NCI-H187 (cell line): ENCODE results near the gene GPR176.

Experiments used
- DNase-seq, 2 experiments: peaks; one replicate each; lab custom pipeline; 2025; lab: John Stamatoyannopoulos, UW

GPR176 gene

DNA sequence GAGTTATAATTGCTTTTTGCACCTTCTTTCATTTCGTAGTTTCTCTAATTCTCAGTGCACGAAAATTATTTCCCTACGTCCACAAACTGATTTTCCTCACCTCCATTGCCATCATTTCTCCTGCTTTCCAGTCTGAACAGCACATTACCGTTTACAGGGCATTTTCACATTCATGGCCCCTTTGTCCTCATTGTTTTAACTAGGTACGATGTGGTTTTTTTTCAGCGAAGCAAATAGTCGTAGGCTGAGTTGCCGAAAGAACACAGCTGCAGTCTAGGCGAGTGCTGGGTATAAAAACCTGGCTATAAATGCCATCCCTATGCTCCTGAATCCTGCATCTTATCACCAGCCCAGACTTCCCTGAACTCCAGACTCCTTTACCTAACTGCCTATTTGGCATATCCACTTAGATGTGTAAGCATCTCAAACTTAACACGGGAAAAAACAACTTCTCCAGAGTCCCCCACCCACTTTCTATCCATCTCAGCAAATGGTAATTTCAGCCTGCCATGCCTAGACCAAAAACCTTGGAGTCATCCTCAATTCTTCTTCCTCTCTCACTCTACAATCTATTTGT is 136.7 kb downstream of the GPR176 start:
- no peak for DNase-seq

GRCh38 chr15:39782441-39783138 is 137.5 kb downstream of the GPR176 start, which contains the start of gene FSIP1:
FSIP1 (minus strand) TSS chr15:39782841; CDS start chr15:39776524, 6,317 bp downstream.
- peak; percentile 76 to 80 for DNase-seq

DNA sequence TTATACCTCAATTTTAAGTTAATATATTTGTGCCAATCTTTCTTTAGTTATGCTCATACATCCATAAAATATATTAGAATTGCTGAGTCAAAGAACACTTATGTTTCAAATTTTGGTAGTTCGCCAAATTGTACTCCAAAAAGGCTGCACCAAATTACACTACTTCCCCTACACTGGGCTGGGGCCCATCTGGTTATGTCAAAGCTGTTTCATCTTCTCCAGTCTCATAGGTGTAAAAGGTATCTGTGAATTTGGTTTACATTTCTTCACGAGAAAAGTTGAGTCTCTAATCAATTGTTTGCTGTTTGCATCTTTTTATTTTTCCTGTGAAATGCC is 138.1 kb downstream of the GPR176 start:
- no peak for DNase-seq

DNA sequence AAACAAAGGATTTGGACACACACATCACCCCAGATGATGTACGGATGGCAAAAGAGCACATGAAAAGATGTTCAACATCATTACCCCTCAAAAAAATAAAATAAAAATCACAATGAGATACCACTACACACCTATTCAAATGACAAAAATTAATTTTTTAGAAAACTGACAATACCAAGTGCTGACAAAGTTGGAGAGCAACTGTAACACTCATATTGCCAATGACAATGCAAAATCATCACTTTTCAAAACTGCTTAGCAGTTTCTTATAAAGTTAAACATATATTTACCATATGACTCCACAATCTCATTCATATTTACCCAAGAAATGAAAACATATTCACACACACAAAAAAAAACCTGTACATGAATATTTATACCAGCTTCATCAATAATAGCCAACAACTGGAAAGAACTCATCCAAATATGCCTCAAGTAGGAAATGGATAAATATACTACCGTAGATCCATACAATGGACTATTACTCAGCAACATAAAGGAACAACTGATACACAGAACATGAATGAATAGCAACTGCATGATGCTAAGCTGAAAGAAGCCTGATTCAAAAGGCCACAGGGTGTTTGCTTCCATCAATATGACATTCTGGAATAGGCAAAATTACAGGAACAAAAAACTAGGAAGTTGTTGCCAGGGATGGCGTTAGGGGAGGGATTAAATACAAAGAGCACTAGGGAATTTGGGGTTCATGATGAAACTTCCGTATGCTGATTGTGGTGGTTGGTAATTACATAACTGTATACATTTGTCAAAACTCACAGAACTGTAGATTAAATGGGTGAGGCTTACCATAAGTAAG is 138.7 kb downstream of the GPR176 start:
- no peak for DNase-seq

- DNase-seq, result no peak
Measured at GRCh38 chr15:39778021-39778420, 142.0 kb downstream of the GPR176 start.

DNA sequence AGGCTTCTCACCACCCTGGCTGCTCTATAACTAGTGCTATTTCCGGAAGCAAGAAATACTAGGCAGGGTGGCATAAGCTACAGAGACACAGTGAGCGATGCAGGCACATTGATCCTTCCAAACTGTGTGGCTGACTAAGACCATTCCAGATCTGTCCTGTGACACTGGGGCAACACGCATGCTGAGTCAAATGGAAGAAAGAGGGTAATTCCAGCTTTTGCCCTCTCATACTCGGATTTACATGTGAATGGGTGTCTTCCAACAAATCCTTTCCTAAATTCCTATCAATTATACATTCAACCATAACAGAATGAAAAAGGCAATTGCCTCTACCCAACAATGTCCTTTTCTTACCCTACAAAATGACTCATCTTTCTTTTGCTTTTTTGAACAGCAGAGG is 142.6 kb downstream of the GPR176 start:
- no peak for DNase-seq

GRCh38 chr15:39776068-39776467 is 144.0 kb downstream of the GPR176 start:
- no peak for DNase-seq

DNA sequence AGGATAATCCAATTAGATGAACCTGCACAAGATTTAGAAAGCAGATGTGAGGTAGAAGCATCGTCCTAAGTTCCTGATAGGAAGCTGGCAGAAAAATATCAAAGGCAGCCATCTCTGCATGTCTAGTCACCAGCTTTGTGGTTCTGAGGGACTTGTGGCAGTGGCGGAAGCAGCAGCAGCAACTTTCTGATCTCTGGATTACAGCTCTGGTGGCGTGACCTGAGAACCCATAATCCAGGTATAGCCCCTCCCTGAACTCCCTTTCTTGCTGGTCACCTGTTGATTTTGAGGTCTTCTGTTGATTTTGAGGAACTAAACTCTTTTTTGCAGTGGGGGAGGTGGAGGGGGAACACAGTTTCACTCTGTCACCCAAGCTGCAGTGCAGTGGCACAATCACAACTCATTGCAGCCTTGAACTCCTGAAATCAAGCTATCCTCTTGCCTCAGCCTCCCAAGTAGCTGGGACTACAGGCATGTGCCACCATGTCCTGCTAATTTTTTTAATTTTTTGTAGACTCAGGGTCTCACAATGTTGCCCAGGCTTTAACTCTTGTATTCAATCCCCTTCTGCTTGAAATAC is 145.3 kb downstream of the GPR176 start:
- DNase-seq, result no peak

GRCh38 chr15:39770748-39771689 is 149.0 kb downstream of the GPR176 start:
- DNase-seq, result no peak

DNA sequence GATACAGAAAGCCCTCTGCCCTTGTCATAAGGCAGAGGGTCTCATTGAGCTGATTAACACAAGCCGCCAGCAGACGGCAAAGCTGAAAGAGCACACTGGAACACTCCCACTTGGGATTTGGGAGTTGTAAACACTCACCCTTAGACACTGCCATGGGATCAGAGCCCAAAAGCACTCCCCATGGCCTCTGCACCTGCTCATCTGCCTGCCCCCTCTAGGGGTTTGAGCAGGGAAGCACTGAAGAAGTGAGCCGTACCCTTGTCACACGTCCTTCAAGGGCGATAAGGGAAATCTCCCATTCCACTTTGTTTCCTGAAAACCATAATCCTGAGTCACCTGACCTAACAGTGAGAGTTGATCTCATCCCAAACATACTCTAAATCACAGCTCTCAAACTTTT is 152.1 kb downstream of the GPR176 start:
- no peak for DNase-seq

GRCh38 chr15:39761006-39761405 is 159.1 kb downstream of the GPR176 start:
- no peak for DNase-seq

GRCh38 chr15:39756806-39757522 is 163.1 kb downstream of the GPR176 start:
- DNase-seq, result no peak

DNA sequence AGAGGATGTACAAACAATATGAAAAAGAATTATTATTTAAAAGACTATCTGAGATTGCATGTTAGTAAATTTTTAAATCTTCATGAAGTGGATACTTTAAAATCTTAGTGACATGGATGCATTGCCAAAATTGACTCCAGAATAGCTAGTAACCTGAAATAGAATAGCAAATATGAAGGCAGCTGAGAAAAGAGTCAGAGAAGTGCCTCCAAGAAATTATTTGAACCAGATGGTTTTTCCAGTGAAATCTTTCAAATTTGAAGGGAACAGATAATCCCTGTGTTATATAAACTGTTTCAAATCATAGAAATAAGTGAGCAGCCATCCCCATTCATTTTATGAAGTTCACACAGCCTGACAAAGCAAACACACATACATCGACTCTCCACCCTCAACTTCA is 167.1 kb downstream of the GPR176 start:
- DNase-seq, result no peak

DNA sequence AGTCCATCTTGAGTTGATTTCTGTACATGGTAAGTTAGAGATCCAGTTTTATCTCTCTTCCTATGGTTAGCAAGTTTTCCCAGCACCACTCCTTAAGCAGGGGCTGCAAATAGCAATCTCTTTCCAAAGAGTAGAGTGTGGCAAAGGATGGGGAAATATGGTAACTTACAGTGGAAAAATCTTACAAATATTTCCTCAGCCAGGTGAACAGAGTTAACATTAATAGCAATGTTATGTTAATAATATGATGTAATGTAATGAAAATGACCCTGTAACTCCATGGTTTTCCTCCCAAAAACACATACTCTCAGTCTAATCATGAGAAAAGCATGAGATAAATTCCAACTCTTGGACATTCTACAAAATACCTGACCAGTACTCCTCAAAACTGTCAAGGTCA is 167.8 kb downstream of the GPR176 start:
- DNase-seq, result no peak
